ENCODE measurements around the gene ALDH5A1.

ALDH5A1 gene

DNA sequence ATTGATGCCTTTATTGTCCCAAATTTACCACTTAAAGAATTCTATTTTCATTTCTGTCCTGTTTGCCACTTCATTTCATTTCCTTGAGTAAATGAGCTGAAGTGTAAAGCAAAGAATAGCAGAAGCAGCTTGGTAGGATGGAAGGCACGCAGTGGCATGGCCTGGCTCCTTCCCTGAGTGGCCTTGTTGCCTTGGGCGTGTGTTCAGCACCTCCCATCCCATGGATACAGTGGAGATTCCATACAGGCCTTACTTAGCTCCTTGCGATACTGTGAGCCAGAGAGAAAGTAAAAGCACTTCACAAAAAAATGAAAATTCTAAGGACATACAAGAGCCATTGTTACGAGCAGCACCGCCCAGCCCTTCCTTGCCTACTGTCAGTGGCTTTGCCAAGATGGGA, 39.6 kb downstream of the ALDH5A1 start:
- FAIRE-seq: no peak

DNA sequence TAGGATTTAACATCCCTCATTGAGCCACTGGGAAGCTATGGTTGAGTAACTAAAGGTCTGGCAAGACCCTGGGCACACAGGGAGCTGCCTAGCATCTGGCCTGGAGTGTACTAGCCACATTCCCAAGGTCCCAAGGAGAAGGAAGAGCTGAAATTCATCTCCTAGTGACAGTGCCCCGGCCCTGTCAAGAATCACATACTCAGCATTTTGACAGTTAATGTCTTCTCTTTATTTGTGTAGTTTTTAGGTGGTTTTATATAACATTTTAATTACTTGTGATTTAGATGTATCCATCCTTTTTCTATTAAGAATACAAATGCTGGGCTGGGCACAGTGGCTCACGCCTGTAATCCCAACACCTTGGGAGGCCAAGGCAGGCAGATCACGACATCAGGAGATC, 40.4 kb downstream of the ALDH5A1 start:
- FAIRE-seq: no peak

DNA sequence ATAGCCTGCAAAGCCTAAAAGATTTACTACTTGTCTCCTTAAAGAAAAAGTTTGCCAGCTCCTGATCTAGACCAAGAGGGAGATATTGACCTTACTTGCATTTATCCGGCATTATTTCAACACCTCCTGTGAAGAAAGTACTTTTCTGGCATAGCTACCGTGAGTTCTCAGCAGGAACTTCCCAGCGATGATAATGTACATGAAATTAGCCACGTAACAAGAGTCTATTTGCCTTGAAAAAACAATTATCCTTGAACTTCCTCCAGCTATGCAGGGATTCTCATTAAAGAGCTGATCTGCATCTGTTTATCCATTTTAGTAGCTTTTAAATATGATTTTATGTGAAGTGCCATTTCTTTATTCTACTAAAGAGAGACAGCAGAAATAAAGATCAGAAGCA, 41.7 kb downstream of the ALDH5A1 start:
- FAIRE-seq: no peak

DNA sequence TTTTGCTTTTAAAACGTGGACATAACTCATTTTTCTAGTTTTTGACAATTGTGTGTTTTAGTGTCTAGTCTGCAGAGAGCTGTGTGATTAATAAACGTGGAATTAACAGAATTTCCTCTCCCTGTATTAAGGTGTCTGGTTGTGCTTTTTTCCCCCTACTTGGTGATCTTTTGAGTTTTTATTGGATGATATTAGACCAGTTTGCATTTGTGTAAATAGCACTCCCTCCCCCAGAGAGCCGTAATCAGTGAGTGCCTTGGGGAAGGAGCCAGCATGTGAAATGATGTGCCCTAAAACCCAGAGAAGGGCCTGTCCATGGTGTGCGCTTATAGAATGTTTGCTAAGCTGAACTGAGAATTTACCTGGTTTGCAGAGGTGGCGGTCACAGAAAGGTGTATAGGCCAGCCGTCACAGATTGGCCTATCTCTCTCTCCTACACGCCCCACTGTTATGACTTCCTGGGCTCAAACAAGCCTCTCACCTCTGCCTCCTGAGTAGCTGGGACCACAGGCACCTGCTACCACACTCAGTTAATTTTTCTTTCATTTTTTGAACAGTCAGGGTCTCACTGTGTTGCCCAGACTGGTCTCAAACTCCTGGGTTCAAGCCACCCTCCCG, 42.4 kb downstream of the ALDH5A1 start:
- no peak for FAIRE-seq

DNA sequence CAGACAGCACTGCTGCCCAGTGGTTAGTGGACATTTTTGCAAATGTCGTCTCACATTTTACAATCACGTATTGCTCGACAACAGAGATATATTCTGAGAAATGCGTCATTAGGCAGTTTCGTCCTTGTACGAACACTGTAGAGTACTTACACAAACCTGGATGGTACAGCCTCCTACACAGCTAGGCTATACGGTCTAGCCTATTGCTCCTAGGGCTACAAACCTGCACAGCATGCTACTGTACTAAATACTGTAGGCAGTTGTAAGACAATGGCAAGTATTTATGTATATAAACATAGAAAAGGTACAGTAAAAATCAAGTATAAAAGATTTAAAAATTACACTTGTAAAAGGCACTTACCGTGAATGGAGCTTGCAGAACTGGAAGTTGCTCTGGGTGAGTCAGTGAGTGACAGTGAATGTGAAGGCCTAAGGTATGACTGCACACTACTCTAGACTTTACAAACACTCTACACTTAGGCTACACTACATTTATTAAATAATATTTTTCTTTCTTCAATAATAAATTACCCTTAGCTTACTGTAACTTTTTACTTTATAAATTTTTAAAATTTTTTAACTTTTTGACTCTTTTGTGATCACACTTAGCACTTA, 43.1 kb downstream of the ALDH5A1 start:
- FAIRE-seq: peak; percentile 71

DNA sequence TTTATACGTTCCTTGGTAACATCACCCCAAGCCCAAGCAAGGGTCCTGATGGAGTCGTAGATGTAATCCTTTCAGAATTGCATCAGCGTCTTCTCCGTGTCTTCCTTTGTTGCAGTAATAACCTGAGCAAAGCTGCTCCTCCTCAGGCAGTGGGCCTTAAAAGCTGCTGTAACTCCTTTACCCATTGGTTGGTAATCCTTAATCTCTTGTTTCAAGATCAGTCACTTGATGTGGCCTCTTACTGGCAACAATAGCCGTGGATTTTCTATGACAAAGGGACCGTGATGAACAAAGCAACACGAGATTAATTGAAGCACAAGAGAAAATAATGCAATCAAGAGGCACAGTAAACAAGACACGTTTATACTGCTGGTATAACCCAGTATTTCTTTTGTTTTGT, 44.6 kb downstream of the ALDH5A1 start:
- no peak for FAIRE-seq

DNA sequence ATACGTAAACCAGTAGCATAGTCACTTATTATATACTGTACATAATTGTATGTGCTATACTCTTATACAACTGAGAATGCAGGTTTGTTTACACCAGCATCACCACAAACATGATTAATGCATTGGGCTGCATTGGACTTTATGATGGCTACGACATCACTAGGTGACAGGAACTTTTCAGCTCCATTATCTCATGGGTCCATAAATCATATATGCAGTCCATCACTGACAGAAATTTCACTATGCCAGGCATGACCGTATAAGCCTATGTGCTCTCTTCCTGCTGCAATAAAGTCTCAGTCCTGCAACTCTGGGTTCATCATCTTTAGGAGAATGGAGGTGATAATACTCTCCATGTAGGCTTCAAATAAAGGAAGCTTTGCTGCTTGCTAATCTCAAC, 45.4 kb downstream of the ALDH5A1 start:
- FAIRE-seq: no peak

DNA sequence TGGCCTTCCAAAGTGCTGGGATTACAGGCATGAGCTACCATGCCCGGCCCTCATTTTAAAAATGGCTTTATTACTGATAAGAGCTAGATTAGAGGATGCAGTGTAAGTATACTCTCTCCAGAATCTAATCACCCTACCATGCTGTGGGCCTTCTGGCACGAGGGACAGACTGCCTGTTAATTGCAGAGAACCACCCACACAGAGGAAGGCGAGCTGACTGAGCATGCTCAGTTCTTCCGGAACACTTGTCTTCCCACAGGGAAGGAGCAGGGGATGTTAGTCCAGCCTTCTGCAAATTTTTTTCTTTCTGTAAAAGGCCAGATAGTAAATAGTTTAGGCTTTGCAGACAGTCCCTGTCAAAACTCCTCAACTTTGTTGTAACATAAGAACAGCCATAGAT, 48.9 kb downstream of the ALDH5A1 start:
- FAIRE-seq: no peak

DNA sequence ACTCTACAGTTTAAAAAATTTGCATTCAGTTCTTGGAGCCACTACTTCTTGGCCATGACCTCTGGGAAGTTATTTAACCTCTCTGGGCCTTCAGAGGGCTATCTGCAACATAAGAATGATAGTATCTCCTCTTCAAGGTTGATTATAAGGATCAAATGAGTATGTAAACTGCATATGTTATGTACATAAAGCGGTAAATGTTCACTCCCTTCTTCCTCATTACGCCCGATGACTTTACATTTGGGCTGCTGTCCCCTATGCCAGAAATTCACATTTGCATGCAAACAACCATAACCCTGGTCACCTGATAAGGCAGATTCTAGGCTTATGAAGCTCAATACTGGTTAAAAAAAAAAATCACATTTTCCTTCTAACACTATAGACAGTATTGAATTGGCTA, 50.4 kb downstream of the ALDH5A1 start:
- FAIRE-seq: no peak

DNA sequence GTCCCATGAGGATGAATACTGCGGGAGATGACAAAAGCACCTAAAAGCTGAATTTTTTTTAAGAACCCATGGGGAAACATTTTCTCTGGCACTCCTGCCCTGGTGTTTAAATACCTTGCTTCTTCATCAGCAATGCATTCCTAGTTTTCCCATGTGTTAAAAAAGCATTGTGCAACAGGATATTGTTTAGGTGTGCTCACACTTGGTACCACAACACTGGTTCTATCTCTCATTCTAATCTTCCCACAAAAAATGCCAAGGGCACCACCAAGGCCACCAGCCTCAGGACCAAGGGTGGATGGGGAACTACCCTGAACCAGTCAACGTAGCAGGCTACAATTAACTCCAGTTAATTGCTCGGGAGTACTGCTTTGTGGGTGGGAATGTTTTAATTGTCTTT, 50.9 kb downstream of the ALDH5A1 start:
- no peak for FAIRE-seq

DNA sequence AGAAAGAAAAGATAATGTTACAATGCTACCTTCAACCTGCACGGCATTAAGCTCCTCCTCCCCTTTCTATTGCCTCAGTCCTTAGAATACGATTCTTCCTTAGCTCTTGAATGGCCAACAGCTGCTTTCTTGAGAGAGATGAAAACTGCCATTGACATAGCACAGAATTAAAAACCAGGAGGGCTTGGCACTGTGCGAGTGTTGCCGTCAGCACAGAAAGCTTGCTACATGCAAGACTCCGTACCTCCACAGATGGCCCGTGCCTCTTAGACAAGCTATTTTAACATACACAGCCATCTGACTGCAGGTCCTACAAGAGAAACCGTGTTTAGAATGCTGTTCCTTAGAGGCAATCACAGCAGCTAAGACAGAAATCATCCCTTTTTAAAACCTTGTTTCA, 51.7 kb downstream of the ALDH5A1 start:
- no peak for FAIRE-seq

DNA sequence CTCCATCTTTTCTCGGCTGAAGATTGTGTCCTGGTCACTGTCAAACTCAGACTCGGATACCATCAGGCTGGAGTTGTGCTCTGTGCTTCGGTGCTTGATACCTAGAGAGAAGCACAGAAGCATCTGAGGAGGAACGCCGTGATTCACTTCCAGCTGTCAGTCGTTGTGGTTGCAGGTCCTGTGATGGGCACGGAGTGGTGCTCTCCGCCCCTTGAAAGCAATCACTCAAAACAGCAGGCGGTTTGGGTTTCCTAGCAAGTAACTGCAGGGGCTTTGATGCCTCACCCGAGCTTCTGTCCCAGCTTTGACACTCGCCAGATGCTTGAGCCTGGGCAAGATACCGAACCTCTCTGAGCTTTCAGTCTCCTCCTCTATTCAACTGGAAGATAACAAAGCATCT, 52.5 kb downstream of the ALDH5A1 start:
- FAIRE-seq: no peak

DNA sequence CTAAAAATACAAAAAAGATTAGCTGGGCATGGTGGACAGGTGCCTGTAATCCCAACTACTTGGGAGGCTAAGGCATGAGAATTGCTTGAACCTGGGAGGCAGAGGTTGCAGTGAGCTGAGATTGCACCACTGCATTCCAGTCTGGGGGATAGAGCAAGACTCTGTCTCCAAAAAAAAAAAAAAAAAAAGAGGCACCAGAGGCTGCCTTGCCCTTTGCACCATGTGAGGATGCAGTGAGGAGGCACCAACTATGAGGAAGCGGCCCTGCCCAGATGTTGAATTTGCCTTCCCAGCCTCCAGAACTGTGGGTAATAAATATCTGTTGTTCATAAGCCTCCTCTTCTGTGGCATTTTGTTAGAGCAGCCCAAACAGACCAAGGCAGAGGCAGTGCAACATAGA, 54.4 kb downstream of the ALDH5A1 start:
- FAIRE-seq: no peak

DNA sequence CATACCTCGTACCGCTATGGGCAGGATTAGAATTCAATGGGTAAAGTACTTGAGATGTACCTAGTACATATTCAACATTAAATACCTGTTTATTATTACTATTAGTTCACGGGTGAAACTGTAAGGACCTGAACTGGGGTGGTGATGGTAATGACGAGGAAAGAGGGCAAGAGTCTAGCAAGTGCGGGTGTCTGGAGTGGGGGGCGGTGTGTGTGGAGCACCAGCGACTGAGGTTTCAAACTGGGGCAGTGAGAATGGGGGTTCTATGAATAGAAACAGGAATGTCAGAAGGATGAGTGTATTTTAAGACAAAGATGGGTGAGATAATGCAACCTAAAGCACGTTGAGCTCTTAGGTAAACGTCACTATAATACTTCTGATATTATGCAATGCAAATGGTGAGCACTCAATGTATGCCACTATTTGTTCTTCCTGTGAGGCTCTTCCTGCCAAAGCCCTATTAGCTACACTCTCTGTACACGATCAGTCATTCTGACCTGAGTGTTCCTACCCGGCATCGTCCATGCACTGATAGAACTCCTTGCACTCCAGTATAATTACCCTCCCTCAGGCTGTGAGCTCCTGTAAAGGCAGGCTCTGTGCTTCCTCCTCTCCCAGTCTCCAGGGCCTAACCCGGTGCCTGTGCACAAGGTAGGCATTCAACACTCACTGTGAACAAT, 55.0 kb downstream of the ALDH5A1 start:
- no peak for FAIRE-seq

DNA sequence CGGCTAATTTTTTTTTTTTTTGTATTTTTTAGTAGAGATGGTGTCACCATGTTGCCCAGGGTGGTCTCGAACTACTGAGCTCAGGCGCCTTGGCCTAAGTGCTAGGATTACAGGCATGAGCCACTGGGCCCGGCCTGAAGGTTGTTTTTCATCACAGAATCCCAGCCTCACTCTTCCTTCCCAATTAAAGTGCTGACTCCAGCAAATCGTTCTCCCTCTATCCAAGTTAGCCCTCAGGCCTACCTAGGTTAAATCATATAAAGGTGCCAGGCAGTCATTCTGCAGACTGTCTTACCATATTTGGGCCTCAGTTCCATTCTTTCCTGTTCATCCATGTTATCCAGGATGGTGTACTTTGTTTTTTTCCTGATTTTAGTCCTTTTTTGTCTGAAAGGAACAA, 56.4 kb downstream of the ALDH5A1 start:
- no peak for FAIRE-seq

DNA sequence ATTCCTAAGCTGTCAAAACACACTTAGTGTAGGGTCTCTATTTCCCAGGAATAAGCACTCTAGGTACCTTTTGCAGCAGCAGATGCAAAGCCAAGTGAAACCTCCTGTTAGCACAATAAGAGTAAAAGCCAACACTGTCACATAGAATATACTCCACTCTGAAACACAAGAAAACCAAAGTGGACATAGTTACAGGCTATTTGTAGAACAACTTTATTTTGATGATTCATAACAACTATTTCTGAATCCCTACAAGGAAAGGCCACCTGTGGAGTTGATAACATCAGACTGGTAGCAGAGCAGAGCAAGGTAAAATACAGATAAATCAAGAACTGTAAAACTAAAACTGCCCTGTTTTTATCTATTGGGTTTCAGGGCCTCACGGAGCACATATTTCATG, 59.7 kb downstream of the ALDH5A1 start:
- no peak for FAIRE-seq

DNA sequence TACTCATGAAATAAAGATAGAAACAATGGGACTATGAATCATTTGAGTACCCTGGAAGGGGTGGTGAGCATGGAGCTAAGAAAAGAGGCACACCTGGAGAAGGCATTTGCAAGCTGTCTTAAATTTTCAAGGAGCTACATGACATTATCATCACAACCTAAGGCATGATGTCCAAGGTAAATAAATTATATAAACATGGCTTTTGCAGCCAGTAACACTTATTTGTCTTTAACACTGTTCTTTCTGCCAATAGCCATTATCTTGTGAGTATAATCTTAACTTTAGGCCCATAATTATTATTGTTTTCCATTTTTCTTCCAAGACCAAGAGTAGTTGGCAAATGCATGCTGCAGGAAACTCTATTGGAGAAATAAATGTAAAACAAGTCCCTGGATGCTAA, 63.7 kb downstream of the ALDH5A1 start:
- FAIRE-seq: no peak

DNA sequence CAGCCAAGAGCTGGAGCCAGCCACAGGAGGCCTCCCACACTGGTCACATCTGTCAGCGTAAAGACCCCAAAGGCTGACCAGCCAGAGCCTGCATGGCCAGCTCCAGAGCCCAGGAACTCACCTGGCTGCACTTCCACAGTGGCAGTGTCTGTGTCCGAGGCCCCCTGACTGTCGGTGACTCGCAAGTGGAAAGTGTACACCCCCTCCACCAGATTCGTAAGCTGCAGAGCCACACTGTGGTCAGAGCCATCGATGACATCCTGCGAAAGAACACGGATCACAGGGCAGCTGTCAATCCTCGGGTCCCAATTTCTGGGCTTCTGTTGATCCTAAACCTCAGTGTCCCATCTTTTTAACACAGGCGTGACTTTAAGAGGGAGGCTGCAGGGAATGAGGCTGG, 69.3 kb downstream of the ALDH5A1 start:
- no peak for FAIRE-seq

DNA sequence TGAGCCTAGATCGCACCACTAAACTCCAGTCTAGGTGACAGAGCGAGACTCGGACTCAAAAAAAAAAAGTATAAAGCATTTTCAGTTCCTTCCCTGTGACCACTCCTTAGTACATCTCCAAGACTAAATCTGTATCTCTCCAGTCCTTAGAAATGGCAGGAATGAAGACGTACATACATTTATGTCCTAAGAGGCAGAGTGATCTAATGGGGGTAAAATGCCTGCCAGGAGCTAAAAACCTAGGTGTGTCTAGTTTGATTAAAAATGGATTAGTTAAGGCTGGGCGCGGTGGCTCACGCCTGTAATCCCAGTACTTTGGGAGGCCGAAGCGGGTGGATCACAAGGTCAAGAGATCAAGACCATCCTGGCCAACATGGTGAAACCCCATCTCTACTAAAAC, 70.4 kb downstream of the ALDH5A1 start:
- FAIRE-seq: no peak

DNA sequence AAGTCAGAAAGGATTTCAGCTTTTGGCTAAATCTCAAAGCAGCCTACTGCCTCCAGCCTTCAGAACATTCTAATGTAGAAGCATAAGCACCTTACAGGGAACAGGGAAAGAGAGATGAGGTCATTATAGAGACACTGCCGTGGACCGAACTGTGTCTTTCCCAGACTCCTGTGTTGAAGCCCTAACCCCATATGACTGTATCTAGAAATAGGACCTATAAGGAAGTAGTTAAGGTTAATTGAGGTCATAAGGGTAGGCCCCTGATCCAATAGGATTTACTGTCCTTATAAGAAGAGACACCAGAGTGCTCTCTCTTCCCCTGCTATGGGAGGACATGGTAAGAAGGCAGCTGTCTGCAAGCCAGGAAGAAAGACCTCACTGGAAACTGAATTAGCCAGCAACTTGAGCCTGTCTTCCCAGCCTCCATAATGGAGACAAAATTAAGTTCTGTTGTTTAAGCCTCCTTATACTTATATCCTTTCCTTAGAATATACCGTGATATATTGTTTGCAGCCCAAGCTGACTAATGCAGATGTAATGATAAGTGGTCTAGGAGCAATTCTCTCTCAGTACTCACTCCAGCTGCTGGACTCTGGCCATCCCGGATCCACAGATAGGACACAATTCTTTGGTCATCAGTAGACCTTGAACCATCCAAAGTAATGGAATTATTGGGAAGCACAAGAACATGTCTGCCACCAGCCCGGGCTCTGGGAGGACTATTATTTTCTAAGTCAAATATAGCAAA, 71.4 kb downstream of the ALDH5A1 start:
- no peak for FAIRE-seq

DNA sequence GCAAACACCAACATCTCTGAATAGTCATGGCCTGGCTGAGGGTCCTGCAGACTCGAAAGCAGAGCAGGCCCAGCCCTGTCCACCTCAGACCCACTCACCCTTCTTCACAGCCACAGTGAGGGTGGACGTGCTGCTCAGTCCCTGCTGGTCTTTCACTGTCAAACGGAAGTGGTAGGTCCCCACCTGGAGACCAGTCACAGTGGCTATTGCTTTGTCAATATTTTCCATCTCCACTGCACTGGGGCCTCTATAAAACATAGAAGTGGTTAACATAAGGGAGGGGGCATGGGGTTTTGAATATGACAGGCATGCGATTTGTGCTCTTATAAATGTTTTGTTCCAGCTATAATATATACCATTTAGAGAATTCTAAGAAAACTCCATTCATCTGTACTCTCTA, 73.9 kb downstream of the ALDH5A1 start:
- no peak for FAIRE-seq

DNA sequence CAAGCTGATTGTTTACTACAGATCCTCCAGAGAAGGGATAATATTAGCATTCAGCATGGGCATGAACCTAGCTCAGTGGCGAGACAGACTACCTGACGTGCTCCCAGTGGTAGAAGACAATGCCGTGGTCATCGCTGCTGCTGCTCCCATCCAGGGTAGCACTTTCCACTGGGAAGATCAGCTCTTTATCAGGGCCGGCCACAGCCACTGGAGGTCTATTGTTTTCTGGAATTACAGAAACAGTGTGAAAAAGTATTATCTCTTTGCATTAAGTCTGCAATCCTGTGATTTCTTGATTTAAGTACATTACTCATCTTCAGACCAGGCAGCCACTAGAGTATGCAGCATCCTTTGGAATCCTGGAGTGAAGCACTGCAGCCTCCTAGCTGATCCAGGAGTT, 75.0 kb downstream of the ALDH5A1 start:
- no peak for FAIRE-seq

DNA sequence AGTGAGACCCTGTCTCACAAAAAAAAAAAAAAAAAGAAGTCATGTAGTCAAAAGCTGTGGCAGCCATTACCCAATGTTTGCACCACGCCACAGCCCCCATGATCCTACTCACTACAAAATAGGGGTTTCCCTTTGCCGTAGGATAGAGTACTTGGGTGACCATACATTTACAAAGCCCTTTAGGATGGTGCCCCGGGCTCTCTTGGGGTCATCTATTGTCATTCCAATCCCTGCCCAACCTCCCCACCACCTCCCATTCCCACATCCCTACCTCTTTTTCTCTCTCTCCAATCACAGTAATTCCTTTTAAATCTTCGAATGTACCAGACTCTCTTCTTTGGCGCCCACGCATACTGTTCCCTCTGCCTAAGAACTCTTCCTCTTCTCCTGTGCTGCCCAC, 76.6 kb downstream of the ALDH5A1 start:
- FAIRE-seq: no peak

DNA sequence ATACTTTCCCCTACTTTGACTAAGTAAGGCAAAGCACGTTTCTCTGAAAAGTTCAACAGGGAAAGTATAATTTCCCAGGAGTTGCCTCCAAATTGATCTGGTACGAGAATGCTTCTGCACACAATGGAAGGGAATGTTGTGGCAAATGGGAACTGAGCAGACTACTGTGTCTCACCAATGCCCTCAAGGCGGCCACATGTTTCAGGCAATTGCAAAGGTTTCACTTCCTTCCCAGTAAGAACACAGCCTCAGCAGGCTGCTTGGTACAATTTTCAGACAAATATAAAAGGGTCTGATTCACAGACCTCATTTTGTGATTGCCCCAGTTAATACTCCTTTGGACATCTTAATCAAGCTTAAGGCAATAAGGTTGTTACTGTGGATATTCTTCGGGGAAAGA, 80.0 kb downstream of the ALDH5A1 start:
- no peak for FAIRE-seq

Data from A204.1 (cell line).